M059J (cell line): ENCODE results near the gene AFAP1. TPM values are rescaled to one million over a fixed set of nuclear protein-coding genes. Genes with fewer than 3 reads are reported as not detected.
A peak's percentile ranks its signal among the peaks of the same experiment; 100 is the strongest.

ENCODE experiments used
- DNase-seq: peaks from one replicate; pipeline ENCODE4 v3.0.0-alpha.2; 2012; ENCODE audit warnings: low read depth
- total RNA-seq: library from RNA; depleted of rRNA; stranded (reverse); fragments of >200 nt; shearing (Covaris generic); gene quantifications from 2 replicates; pipeline ENCODE4 v1.2.3, GENCODE V29; 2014

AFAP1 gene
- total RNA-seq, 1 experiment from 2014 or later, result 53.8 TPM

- DNase-seq, result peak; percentile 43
These were observed 71.8 kb downstream of the AFAP1 start for GRCh38 chr4:7867701-7868435.

GRCh38 chr4:7867191-7867590 is 72.5 kb downstream of the AFAP1 start:
- DNase-seq, result no peak

- DNase-seq, result no peak
These were observed 74.1 kb downstream of the AFAP1 start for GRCh38 chr4:7865533-7865932.

GRCh38 chr4:7864685-7865084 is 75.0 kb downstream of the AFAP1 start:
- DNase-seq, result no peak

GRCh38 chr4:7863911-7864681 is 75.6 kb downstream of the AFAP1 start:
- DNase-seq, result no peak

GRCh38 chr4:7862561-7863192 is 77.0 kb downstream of the AFAP1 start:
- no peak for DNase-seq

- peak; percentile 93 for DNase-seq
These were observed 78.2 kb downstream of the AFAP1 start for GRCh38 chr4:7861440-7861881.

- DNase-seq, result no peak
These were observed 79.0 kb downstream of the AFAP1 start for GRCh38 chr4:7860600-7861163.

GRCh38 chr4:7859326-7859725 is 80.3 kb downstream of the AFAP1 start:
- DNase-seq, result no peak

- DNase-seq, result no peak
These were observed 81.2 kb downstream of the AFAP1 start for GRCh38 chr4:7858498-7858897.

GRCh38 chr4:7857993-7858392 is 81.7 kb downstream of the AFAP1 start:
- DNase-seq, result no peak

- DNase-seq, result peak; percentile 82
These were observed 82.4 kb downstream of the AFAP1 start for GRCh38 chr4:7857238-7857701.

GRCh38 chr4:7855731-7856130 is 83.9 kb downstream of the AFAP1 start:
- DNase-seq, result no peak

GRCh38 chr4:7854697-7855370 is 84.8 kb downstream of the AFAP1 start:
- DNase-seq, result peak; percentile 83

GRCh38 chr4:7854216-7854615 is 85.4 kb downstream of the AFAP1 start:
- no peak for DNase-seq

- DNase-seq, result no peak
These were observed 86.4 kb downstream of the AFAP1 start for GRCh38 chr4:7853271-7853670.

- peak; percentile 97 for DNase-seq
These were observed 87.0 kb downstream of the AFAP1 start for GRCh38 chr4:7852568-7853185.

- DNase-seq, result no peak
These were observed 89.2 kb downstream of the AFAP1 start for GRCh38 chr4:7850489-7850888.

GRCh38 chr4:7847206-7847605 is 92.5 kb downstream of the AFAP1 start:
- no peak for DNase-seq

- DNase-seq, result peak; percentile 44
These were observed 94.0 kb downstream of the AFAP1 start for GRCh38 chr4:7845493-7846128.

GRCh38 chr4:7844594-7844991 is 95.1 kb downstream of the AFAP1 start:
- DNase-seq, result peak; percentile 97
